PFSK-1 (cell line): ENCODE measurements around the gene AMOTL1.

Experiments used
- FOXP2 ChIP-seq: optimal IDR thresholded peaks from 2 replicates; pipeline ENCODE3; 2011; ENCODE audit warnings: borderline replicate concordance, control low read depth, inconsistent platforms; ENCODE audit not compliant: insufficient read depth; ENCODE audit errors: extremely low read length, extremely low read depth
- POLR2AphosphoS5 ChIP-seq: IDR thresholded peaks from 2 replicates; pipeline ENCODE4 v1.6.1; 2012; ENCODE audit warnings: low read depth, mild to moderate bottlenecking, control low read depth, low read length, moderate library complexity
- SIN3A ChIP-seq: IDR thresholded peaks from 2 replicates; pipeline ENCODE4 v1.6.1; 2012; ENCODE audit warnings: mild to moderate bottlenecking, low read length, moderate library complexity, borderline replicate concordance; ENCODE audit not compliant: insufficient read depth
- TAF1 ChIP-seq: IDR thresholded peaks from 2 replicates; pipeline ENCODE4 v1.6.1; 2012; ENCODE audit warnings: low read length, control low read depth, borderline replicate concordance; ENCODE audit not compliant: insufficient read depth
- TF ChIP-seq, protein P1 (sequence below), 2 experiments: IDR thresholded peaks; 2 replicates each; pipeline versions ENCODE4 v1.6.1 to v1.8.0; 2011 to 2012; ENCODE audit warnings: low read depth in 2 of 2, low read length in 2 of 2, control low read depth in 1 of 2, inconsistent platforms in 1 of 2, mild to moderate bottlenecking in 1 of 2, moderate library complexity in 1 of 2; ENCODE audit not compliant: insufficient read depth in 1 of 2

DNA sequence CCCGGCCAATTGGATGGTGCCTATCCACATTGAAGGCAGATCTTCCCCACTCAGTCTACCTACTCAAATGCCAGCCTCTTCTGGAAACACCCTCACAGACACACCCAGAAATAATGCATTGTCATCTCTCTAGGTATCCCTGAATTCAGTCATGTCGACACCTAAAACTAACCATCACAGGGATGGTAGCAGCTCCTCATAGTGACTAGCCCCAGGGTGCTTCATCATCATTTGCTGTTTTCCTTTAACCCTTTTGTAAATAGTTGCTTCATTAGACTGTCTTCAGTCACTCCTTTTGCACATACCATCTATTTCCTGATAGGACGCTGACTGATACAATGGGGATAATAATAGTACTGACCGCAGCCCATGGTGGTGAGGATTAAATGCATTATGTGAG lies 18.8 kb upstream of the AMOTL1 start:
- TF ChIP-seq, protein P1, sequence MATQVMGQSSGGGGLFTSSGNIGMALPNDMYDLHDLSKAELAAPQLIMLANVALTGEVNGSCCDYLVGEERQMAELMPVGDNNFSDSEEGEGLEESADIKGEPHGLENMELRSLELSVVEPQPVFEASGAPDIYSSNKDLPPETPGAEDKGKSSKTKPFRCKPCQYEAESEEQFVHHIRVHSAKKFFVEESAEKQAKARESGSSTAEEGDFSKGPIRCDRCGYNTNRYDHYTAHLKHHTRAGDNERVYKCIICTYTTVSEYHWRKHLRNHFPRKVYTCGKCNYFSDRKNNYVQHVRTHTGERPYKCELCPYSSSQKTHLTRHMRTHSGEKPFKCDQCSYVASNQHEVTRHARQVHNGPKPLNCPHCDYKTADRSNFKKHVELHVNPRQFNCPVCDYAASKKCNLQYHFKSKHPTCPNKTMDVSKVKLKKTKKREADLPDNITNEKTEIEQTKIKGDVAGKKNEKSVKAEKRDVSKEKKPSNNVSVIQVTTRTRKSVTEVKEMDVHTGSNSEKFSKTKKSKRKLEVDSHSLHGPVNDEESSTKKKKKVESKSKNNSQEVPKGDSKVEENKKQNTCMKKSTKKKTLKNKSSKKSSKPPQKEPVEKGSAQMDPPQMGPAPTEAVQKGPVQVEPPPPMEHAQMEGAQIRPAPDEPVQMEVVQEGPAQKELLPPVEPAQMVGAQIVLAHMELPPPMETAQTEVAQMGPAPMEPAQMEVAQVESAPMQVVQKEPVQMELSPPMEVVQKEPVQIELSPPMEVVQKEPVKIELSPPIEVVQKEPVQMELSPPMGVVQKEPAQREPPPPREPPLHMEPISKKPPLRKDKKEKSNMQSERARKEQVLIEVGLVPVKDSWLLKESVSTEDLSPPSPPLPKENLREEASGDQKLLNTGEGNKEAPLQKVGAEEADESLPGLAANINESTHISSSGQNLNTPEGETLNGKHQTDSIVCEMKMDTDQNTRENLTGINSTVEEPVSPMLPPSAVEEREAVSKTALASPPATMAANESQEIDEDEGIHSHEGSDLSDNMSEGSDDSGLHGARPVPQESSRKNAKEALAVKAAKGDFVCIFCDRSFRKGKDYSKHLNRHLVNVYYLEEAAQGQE (IDR thresholded peaks at IDR 0.05; ENCODE audit: insufficient read depth in 1 of 2, low read depth in 2 of 2, low read length in 2 of 2) = no peak
- TF ChIP-seq POLR2AphosphoS5 = no peak
- TF ChIP-seq TAF1 = no peak
- no peak for TF ChIP-seq SIN3A
- no peak for TF ChIP-seq FOXP2
